IPS-NIHi11 (cell line): ENCODE measurements around the gene SOD2.
A peak's percentile ranks its signal among the peaks of the same experiment; 100 is the strongest.
"Not testable (repeated sequence)": the region's sequence is repeated elsewhere in the genome, so short reads cannot be mapped to it uniquely, and the experiment has no call there.

Experiments
- DNase-seq: peaks from one replicate; pipeline ENCODE4 v3.0.0; 2012; ENCODE audit warnings: mixed read lengths, low spot score

SOD2 gene

DNA sequence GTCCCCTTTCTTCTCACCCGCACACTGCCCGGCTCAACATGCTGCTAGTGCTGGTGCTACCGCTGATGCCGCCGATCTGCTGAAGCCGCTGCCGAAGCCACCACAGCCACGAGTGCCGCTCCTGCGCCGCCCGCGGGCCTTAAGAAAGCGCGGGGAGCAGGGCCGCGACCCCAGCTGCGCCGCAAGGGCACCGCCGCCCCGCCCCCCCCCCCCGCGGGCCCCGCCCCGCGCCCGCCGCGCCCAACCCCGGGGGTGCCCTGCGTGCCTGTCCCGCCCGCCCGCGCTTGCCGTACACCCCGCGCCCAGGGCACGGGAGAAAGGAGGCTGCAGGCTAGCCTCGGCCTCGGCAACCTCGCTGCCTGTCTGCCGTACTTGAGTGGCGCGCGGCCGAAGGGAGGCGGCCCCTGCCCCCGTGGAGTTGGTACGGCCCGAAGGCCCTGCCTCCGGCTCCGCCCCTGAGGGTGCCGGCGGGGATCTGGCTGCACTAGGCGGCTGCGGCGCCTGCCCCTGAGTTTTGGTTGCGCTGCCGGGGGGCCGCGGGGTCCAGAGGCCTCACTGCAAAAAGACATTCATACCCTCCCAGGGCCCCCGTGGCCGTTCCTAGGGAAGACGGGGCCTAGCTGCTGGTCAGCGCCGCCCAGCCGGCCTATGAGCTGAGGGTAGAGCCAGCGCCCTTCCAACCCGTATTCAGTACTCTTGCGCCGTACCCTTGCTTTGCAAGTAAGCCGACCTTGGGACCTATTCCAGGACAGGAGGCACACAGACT is at the start of gene SOD2:
SOD2 (minus strand) TSS at position 114 of the 766 bp plus-strand sequence; CDS start at position 40, 74 bp downstream.
- DNase-seq: peak; percentile 93

DNA sequence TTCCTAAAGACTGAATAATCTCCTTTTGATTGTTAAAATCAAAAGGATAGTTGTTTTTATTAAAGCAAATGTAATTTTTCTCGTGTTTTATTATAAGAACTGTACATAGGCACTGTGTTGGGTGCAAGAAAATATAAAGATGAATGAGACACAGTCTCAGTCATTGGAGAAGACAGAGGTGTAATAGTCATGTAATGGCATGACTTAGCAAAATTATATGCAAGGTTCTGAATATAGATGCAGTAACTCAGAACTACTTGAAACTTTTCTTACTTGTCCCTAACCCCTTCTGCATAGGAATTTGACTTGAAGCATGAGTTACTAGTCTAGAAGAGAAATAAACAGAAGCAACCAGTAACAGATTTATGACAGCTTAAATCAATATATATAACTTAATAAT is 49.1 kb upstream of the SOD2 start:
- DNase-seq: no peak

DNA sequence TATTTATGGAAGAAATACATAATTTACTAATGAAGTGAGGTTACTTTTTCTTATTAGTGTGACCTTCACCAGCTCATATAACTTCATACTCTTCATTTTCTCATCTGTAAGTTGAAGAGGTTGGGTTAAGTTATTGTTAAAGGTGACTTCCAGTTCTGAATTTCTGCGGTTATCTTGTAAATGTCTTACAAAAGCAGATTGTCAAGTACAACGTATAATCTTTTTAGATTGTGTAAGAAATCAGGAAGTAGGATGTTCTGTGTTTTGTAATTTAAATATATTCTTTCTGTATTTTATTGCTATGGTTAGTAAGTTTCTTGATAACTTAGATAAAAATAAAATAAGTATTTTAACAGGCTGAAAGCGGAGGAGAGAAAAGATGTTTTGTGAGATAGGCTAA is 46.3 kb upstream of the SOD2 start:
- no peak for DNase-seq

DNA sequence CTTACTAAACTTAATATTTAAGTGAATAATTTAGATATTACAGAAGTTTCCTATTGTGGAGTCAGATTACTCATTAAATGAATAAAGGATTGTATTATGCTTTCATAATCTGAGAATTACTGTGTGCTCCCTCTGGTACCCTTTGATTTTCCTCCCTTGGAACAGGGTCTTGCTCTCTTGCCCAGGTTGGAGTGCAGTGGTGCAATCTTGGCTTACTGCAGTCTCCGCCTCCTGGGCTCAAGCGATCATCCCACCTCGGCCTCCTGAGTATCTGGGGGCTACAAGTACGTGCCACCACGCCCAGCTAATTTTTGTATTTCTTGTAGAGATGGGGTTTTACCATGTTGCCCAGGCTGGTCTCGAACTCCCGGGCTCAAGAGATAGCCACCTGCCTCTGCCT is 43.9 kb upstream of the SOD2 start:
- DNase-seq: no peak

DNA sequence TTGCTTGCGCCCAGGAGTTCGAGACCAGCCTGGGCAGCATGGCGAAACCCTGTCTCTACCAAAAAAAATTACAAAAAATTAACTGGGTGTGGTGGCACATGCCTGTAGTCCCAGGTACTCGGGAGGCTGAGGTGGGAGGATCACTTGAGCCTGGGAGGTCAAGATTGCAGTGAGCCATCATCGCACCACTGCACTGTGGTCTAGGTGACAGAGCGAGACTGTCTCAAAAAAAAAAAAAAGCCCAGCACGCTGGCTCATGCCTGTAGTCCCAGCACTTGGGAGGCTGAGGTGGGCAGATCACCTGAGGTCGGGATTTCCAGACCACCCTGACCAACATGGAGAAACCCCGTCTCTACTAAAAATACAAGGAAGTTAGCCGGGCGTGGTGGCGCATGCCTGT is 40.4 kb upstream of the SOD2 start:
- not testable (repeated sequence) for DNase-seq

DNA sequence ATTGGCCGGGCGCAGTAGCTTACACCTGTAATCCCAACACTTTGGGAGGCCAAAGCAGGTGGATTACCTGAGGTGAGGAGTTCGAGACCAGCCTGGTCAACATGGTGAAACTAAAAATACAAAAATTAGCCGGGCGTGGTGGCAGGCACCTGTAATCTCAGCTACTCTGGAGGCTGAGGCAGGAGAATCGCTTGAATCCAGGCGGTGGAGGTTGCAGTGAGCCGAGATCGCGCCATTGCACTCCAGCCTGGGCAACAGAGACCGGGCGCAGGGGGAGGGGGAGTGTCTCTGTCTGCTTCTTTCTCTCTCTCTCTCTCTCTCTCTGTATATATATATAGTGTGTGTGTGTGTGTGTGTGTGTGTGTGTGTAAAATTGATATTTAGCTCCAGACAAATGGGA is 39.5 kb upstream of the SOD2 start:
- not testable (repeated sequence) for DNase-seq

DNA sequence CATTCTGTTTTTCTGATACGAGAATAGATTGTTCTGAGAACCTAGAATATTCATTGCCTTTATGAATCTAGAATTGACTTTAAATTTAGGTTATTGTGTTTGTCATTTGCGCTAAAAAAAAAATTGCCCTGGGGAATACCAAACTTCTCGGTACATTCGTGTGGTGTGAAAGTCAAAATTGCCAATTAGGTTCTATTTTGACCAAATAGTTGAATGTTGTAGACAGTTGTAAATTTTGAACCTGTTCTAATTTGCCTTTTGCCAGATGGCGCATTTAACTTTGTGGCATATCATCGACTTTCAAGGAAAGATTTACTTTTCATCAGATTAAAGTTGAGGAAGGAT is 37.3 kb upstream of the SOD2 start:
- DNase-seq: no peak

DNA sequence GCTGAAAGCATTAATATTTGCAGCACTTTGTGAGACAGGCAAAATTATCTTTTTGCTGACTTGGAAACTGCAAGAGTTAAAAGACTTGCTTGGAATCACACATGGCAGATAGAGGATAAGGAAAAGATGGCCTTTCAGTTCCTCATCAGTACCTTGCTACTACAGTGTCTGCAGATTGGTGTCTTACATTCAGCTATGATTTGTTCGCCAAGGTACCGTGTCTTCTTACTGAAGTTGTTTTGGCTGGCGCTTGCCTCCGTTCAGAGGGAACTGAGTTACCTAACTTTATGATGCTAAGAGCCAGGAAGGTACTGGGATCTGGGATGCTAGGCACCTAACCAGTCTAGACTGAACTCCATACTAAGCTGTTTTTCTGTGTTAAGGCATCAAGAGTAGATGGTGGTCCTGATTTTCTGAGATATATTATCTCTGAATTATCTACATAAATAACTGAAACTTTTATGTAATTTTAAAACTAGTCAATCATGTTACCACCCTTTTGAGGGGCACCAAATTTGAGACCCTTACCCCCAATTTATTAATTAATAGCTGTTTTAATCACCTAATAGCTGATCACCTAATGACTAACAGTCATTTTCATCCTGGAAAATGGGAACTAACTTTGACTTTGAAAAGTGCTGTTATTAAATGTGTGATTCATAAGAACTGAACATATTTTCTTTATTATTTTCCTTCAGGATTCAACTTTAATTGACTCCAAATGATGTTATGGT is 36.7 kb upstream of the SOD2 start:
- DNase-seq: no peak

DNA sequence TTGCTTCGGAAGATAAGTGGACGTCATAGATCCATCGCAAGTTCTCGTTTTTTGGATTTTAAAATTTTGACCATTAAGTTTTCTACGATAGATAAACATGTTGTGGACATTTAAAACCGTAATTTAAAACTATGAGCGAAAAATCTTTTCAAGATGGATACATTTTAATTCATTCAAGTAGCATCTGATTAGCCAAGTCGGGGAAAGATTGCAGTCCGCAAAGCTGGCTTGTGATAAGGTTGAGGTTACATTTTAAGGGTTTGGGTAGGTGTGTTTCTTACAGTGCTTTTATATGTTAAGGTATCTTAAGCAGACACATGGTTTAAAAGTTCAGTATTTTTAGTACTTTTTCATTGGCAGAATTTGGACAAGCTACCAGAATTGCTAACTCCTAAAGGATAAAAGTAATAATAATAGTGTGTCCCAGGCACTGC is 35.5 kb upstream of the SOD2 start:
- DNase-seq: no peak

DNA sequence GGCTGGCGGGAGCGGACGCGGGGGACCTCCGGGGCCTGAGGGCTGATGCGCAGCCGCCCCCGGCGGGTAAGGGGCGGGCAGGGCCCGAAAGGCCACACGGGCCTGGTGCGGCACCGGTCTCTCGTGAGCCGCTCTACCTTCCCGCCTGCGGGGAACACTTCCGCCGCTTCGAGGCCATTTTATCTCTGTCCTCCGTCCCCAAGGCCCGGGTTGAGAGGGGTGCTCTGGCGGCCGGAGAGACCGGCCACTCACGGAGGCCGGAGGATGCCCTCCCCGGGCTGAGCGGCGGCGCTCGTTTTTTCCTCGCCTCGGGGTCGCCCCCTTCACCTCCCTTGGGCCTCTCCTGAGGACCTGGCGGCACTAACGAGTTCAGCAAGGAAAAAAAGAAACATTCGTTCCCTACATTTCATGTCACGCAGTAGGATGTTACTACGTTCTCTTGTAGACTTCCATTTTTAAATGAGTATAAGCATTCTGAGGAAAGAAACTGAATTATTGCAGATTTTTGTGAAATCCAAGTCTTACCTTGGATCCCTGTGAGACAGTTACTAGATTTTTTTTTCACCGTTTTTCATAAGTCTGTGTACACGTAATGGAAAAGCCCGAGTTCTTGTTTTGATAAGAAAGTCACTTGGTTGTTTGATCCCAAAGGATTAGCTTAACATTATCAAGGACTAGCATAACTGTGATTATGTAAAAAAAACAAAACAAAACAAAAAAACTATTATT is 34.8 kb upstream of the SOD2 start:
- no peak for DNase-seq

DNA sequence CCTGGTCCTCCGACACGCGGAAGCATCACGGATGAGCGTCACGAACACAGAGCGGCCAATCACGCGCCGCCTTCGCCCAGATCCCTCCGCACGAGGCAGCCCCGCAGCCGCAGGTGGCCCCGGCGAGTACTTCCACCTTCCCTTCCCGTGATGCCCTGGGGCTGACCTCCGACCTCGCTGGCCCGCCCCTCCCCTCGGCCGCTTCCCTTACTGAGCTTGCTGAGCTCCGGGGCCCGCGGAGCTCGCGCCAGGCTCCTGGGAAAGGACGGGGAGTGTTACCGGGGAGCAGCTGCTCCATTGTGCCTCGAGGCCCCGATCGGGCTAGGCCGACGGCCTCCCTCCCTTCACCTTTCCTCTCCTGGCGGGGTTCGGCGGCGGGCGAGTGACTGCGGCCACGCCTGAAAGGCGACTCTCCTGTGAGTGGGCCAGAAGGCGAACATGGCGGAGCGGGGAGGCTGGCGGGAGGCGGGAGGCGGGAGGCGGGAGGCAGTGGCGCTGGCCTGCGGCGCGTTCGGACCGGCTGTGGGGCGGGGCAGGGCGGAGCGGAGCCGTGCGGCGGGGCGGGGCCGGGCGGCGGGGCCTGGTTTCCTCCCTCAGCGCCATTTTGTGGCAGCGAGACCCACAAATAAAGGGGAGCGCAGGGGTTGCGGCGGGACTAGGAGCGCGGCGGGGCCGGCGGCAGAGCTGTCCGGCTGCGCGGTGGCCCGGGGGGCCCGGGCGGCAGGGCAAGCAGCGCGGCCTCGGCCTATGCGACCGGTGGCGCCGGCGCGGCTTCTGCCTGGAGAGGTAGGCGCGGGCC is 34.1 kb upstream of the SOD2 start, which contains the start of gene WTAP:
WTAP (plus strand) TSS at position 589 of the 799 bp plus-strand sequence. CDS start 8,760 bp downstream, outside the sequence.
- DNase-seq: peak; percentile 93

DNA sequence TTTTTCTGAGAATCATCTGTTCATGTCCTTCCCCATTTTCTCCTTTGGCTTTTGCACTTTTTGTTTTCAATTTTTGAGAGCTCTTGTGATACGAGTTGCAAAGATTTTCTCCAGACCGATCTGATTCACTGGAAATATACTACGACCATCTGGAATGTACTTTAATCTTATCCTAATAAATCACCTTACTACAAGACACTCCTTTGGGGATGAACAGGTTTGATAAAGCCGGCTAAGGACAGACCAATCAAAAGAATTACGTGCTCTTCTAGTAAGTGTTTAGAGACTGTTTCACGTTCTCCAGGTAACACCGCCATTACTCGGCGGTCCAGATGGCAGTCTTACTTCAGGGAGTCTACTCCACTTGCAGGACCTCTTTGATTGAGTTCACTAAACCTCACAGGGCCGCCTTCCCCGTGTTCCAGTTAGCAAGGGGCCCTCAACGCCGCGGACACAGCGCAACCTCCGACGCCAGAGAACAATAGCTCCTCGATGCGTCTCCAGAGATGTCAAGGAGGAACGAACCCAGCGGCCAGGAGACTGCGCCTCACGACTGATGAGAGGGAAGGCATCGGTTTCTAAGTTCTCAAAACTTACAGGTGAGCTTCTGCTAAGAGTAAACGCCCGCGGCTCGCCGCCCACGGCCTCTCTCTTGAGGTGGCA is 33.3 kb upstream of the SOD2 start:
- DNase-seq: no peak

DNA sequence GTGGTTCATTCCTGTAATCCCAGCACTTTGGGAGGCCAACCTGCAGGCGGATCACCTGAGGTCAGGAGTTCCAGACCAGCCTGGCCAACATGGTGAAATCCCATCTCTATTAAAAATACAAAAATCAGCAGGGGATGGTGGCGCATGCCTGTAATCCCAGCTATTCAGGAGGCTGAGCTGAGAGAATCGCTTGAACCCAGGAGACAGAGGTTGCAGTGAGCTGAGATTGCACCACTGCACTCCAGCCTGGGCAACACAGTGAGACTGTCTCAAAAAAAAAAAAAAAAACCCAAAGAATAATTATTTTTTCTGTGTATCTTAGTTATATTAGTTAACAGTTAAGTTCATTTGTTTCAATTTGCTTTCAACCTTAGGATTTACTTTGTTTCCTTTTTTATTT is 32.2 kb upstream of the SOD2 start:
- DNase-seq: not testable (repeated sequence)

DNA sequence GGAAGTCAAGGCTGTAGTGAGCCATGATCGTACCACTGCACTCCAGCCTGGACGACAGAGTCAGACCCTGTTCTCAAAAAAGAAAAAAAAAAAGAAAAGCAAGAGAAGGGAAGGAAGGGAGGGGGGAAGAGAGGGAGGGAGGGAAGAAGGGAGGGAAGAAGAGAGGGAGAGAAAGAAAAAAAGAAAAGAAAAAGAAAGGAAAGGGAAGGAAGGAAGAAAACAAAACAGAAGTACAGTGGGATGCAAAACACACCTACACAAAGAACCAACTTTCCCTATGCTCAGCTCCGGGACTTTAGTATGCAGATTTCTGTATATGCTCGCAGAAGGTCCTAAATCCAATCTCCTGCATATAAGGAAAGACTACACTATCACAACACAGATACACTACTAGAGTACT is 31.7 kb upstream of the SOD2 start:
- no peak for DNase-seq

DNA sequence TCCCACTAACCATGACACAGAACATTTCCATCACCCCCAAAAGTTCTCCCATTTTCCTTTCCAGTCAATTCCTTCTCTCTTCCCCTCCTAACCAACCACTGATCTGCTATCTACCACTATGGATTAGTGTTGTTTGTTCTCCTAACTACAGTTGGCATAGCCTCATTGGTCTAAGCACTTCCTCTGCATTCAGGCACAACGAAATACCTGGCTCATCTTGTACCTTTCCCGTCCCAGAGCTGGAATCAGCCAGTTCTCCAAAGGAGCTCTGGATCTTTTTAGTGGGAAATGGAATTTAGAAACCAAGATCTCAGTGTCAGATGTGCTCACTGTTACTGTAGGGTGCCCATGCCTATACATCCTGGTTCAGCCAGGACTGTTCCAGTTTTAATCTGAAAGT is 30.2 kb upstream of the SOD2 start:
- no peak for DNase-seq

DNA sequence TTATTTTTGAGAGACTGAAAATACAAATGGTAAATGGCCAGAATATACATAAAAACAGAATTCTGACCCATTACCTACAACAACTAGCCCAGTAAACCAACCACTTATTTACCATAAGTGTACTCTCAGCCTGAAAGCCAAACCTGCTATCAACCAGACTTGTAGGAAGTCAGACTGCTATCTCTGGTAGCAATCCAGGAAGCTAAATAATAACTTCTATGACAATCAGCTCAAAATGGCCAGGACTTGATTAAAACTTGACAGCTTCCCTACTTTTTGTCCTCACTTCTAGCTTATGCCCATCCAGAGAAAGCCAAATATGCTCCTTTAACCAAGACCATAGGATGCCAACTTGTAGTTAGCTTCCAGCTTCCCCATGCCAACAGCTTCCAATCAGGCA is 29.6 kb upstream of the SOD2 start:
- no peak for DNase-seq

DNA sequence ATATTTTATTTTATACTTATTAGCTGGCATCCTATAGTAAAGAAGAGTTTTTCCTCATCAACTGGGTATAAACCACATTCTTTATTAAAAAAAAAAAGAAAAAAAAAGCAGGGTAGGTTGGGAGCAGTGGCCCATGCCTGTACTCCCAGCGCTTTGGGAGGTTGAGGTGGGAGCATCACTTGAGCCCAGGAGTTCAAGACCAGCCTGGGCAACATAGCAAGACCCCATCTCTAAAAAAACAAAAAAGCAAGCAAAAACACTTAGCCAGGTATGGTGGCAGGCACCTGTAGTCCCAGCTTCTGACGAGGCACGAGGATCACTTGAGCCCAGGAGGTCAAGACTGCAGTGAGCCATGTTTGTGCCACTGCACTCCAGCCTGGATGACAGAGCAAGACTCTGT is 28.9 kb upstream of the SOD2 start:
- DNase-seq: not testable (repeated sequence)

DNA sequence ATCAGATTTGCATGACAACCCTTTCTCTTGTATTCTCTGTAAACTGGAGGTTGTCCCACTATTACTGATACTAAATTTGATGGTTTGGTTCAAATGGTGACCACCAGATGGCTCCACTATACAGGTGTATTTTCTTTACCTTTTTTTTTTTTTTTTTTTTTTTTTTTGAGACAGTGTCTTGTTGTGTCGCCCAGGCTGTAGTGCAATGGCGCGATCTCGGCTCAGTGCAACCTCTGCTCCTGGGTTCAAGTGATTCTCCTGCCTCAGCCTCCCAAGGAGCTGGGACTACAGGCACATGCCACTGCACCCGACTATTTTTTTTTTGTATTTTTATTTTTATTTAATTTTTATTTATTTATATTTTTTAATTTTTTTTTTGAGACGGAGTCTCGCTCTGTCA is 27.7 kb upstream of the SOD2 start:
- DNase-seq: peak; percentile 59

DNA sequence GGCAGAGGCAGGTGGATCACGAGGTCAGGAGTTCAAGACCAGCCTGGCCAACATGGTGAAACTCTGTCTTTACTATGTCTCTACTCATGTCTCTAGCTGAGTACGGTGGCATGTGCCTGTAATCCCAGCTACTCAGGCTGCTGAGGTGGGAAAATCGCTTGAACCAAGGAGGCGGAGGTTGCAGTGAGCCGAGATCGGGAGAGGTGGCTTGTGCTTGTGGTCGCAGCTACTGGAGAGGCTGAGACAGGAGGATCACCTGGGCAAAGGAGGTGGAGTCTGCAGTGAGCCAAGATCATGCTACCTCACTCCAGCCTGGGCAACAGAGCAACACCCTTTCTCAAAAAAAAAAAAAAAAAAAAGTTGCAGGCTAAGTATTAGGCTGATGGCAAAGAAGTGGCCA is 26.2 kb upstream of the SOD2 start:
- no peak for DNase-seq

DNA sequence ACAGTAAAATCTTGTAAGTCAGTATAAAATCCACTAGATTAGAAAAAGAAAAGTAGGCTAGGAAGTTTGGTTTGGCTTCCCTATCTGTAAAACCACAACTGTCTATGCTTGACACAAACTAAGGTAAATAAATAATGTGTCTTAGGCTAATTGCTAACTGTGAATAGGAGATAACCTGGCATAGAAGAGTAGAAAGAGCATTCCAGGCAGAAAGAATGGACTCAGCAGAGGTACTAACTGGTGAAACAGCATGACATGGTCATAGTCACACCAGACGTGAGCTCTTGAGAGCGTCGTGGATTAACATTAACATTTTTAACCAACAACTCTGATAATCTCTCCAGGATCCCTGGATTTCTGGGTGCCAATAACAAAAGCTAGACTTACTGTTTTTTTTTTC is 25.6 kb upstream of the SOD2 start:
- DNase-seq: no peak
